SK-N-SH (cell line): ENCODE measurements around the gene SMIM1. TPM values are rescaled to one million over a fixed set of nuclear protein-coding genes. Genes with fewer than 3 reads are reported as not detected.

Experiments
- CTCF ChIA-PET: fragments of 300-600, 350-600 bp; formaldehyde crosslinking; extraction: SDS; loops from one replicate; lab custom pipeline; 2021; lab: Yijun Ruan, JAX
- POLR2A ChIA-PET: fragments of 350-600 bp; sonication (Branson Sonifier 250); formaldehyde crosslinking; extraction: SDS; loops from one replicate; lab custom pipeline; 2020; ENCODE audit warnings: antibody characterized with exemption, inconsistent platforms; lab: Yijun Ruan, JAX
- DNase-seq: peaks from one replicate; pipeline ENCODE4 v3.0.0; 2012
- H2AFZ ChIP-seq: fragments of 200-600 bp; sonication (generic); 2 replicates; pipeline ENCODE4 v1.8.1; 2016; ENCODE audit warnings: antibody characterized with exemption, mild to moderate bottlenecking, low read depth
- H3F3A ChIP-seq: fragments of 200-600 bp; sonication (generic); replicated peaks from 2 replicates; pipeline ENCODE3; 2016; ENCODE audit warnings: antibody characterized with exemption, mild to moderate bottlenecking; ENCODE audit not compliant: insufficient read depth
- H3K27ac ChIP-seq, 2 experiments: fragments of 200-500 bp in 1 of 2; fragments of 200-600 bp in 1 of 2; sonication (Bioruptor generic) in 1 of 2; sonication (generic), shearing (Covaris generic) in 1 of 2; 2 replicates each; pipeline versions ENCODE4 v1.5.1 to v1.6.1; 2014 to 2016; ENCODE audit warnings: low read depth in 2 of 2, inconsistent platforms in 1 of 2, low read length in 1 of 2, mild to moderate bottlenecking in 1 of 2, mixed read lengths in 1 of 2
- H3K27me3 ChIP-seq: fragments of 200-600 bp; sonication (generic), shearing (Covaris generic); 2 replicates; pipeline ENCODE4 v1.6.1; 2016; ENCODE audit warnings: mixed run types; ENCODE audit not compliant: insufficient read depth
- H3K36me3 ChIP-seq, 2 experiments: fragments of 200-500 bp in 1 of 2; fragments of 200-600 bp in 1 of 2; sonication (Bioruptor generic) in 1 of 2; sonication (generic) in 1 of 2; replicated peaks in 1 of 2; 2 replicates each; pipeline versions ENCODE3 to v1.5.1; 2014 to 2016; ENCODE audit warnings: low read length in 1 of 2, mild to moderate bottlenecking in 1 of 2; ENCODE audit not compliant: insufficient read depth in 2 of 2, control insufficient read depth in 1 of 2
- H3K4me1 ChIP-seq, 2 experiments: fragments of 200-500 bp in 1 of 2; fragments of 200-600 bp in 1 of 2; sonication (Bioruptor generic) in 1 of 2; sonication (generic), shearing (Covaris generic) in 1 of 2; 2 replicates each; pipeline versions ENCODE4 v1.5.1 to v1.6.1; 2014 to 2016; ENCODE audit warnings: low read depth in 1 of 2, low read length in 1 of 2, mixed run types in 1 of 2; ENCODE audit not compliant: insufficient read depth in 2 of 2, control insufficient read depth in 1 of 2
- H3K4me2 ChIP-seq: fragments of 200-600 bp; sonication (generic), shearing (Covaris generic); 2 replicates; pipeline ENCODE4 v1.6.1; 2017; ENCODE audit warnings: mixed run types
- H3K4me3 ChIP-seq, 2 experiments: fragments of 200-500 bp in 1 of 2; fragments of 200-600 bp in 1 of 2; sonication (Bioruptor generic) in 1 of 2; sonication (generic), shearing (Covaris generic) in 1 of 2; 2 replicates each; pipeline versions ENCODE4 v1.5.1 to v1.8.1; 2014 to 2016; ENCODE audit warnings: low read depth in 2 of 2, inconsistent platforms in 1 of 2, low read length in 1 of 2, mild to moderate bottlenecking in 1 of 2, mixed read lengths in 1 of 2, moderate library complexity in 1 of 2
- H3K79me2 ChIP-seq: fragments of 200-600 bp; sonication (generic); 2 replicates; pipeline ENCODE4 v1.8.1; 2017; ENCODE audit warnings: mild to moderate bottlenecking; ENCODE audit not compliant: insufficient read depth
- H3K9ac ChIP-seq: fragments of 200-600 bp; sonication (generic); 2 replicates; pipeline ENCODE4 v1.6.1; 2017; ENCODE audit warnings: mixed run types
- H3K9me2 ChIP-seq: fragments of 200-600 bp; sonication (generic); 2 replicates; pipeline ENCODE4 v1.6.1; 2017; ENCODE audit warnings: mixed run types
- H3K9me3 ChIP-seq: fragments of 200-600 bp; sonication (generic); 2 replicates; pipeline ENCODE4 v1.6.1; 2017; ENCODE audit warnings: mixed run types, mild to moderate bottlenecking, moderate library complexity
- H4K20me1 ChIP-seq: fragments of 200-600 bp; sonication (generic); 2 replicates; pipeline ENCODE4 v1.6.1; 2017; ENCODE audit warnings: mild to moderate bottlenecking, mixed run types; ENCODE audit not compliant: insufficient read depth
- EZH2phosphoT487 ChIP-seq: fragments of 200-600 bp; sonication (generic); IDR thresholded peaks from 2 replicates; pipeline ENCODE4 v1.6.1; 2017; ENCODE audit warnings: low read depth, mixed run types, mild to moderate bottlenecking, antibody characterized with exemption, moderate library complexity, borderline replicate concordance
- FOXJ3 ChIP-seq: sonication (generic); formaldehyde crosslinking; IDR thresholded peaks from 2 replicates; pipeline ENCODE4 v1.5.1; 2020; ENCODE audit warnings: mild to moderate bottlenecking, missing genetic modification reagents
- FOXM1 ChIP-seq: IDR thresholded peaks from 2 replicates; pipeline ENCODE4 v1.4.0; 2012; ENCODE audit warnings: low read depth, mild to moderate bottlenecking
- GABPA ChIP-seq: IDR thresholded peaks from 2 replicates; pipeline ENCODE4 v1.4.0; 2012; ENCODE audit warnings: low read depth, mild to moderate bottlenecking
- GATA2 ChIP-seq: sonication (generic); formaldehyde crosslinking; IDR thresholded peaks from 2 replicates; pipeline ENCODE4 v1.5.0; 2020; ENCODE audit warnings: mild to moderate bottlenecking, missing genetic modification reagents
- MEF2A ChIP-seq: IDR thresholded peaks from 2 replicates; pipeline ENCODE4 v1.4.0; 2012; ENCODE audit warnings: low read depth, borderline replicate concordance
- NFIC ChIP-seq: IDR thresholded peaks from 2 replicates; pipeline ENCODE4 v1.4.0; 2012; ENCODE audit warnings: borderline replicate concordance
- POLR2AphosphoS5 ChIP-seq: IDR thresholded peaks from 2 replicates; pipeline ENCODE4 v1.6.1; 2012; ENCODE audit warnings: low read depth, low read length
- RAD21 ChIP-seq: IDR thresholded peaks from 2 replicates; pipeline ENCODE4 v1.6.1; 2012; ENCODE audit warnings: mild to moderate bottlenecking, low read length
- RCOR1 ChIP-seq: fragments of 150-350 bp; IDR thresholded peaks from 2 replicates; pipeline ENCODE4 v1.6.1; 2017; ENCODE audit warnings: antibody characterized with exemption, low read length
- RFX5 ChIP-seq: IDR thresholded peaks from 2 replicates; pipeline ENCODE4 v1.6.1; 2012; ENCODE audit warnings: mild to moderate bottlenecking, improper control_type of control experiment, low read length
- RXRA ChIP-seq: IDR thresholded peaks from 2 replicates; pipeline ENCODE4 v1.4.0; 2012; ENCODE audit warnings: low read depth, mild to moderate bottlenecking, borderline replicate concordance
- SIN3A ChIP-seq: IDR thresholded peaks from 2 replicates; pipeline ENCODE4 v1.6.1; 2012; ENCODE audit warnings: low read depth, mild to moderate bottlenecking, low read length, moderate library complexity, borderline replicate concordance
- TCF12 ChIP-seq: IDR thresholded peaks from 2 replicates; pipeline ENCODE4 v1.4.0; 2012
- WGBS: methylation state at CpG from one replicate; pipeline ENCODE4 v1.1.6; 2017; ENCODE audit warnings: low lambda C conversion rate; 5-methylcytosine and 5-hydroxymethylcytosine counted together
- polyA plus RNA-seq, 3 experiments: library from polyadenylated mRNA; depleted of rRNA; stranded (reverse); fragments of >200 nt; gene quantifications; 2 replicates each; pipeline ENCODE4 v1.2.3, GENCODE V29; 2012
- TF ChIP-seq, protein P1 (sequence below): IDR thresholded peaks from 2 replicates; pipeline ENCODE4 v1.4.0; 2012; ENCODE audit warnings: low read depth, borderline replicate concordance
- TF ChIP-seq, protein P2 (sequence below): IDR thresholded peaks from 2 replicates; pipeline ENCODE4 v1.4.0; 2012; ENCODE audit warnings: low read depth
- TF ChIP-seq, protein P3 (sequence below): IDR thresholded peaks from 2 replicates; pipeline ENCODE4 v1.6.1; 2012; ENCODE audit warnings: mild to moderate bottlenecking, low read depth, low read length, moderate library complexity
- TF ChIP-seq, protein P4 (sequence below): IDR thresholded peaks from 2 replicates; pipeline ENCODE4; 2012
- TF ChIP-seq, protein P5 (sequence below): fragments of 150-350 bp; IDR thresholded peaks from 2 replicates; pipeline ENCODE4 v1.6.1; 2016; ENCODE audit warnings: mild to moderate bottlenecking, low read depth, low read length

SMIM1 gene
- polyA plus RNA-seq, 1 of the 3 experiments (the other 2 are of a cell fraction), result 6.1 TPM

DNA sequence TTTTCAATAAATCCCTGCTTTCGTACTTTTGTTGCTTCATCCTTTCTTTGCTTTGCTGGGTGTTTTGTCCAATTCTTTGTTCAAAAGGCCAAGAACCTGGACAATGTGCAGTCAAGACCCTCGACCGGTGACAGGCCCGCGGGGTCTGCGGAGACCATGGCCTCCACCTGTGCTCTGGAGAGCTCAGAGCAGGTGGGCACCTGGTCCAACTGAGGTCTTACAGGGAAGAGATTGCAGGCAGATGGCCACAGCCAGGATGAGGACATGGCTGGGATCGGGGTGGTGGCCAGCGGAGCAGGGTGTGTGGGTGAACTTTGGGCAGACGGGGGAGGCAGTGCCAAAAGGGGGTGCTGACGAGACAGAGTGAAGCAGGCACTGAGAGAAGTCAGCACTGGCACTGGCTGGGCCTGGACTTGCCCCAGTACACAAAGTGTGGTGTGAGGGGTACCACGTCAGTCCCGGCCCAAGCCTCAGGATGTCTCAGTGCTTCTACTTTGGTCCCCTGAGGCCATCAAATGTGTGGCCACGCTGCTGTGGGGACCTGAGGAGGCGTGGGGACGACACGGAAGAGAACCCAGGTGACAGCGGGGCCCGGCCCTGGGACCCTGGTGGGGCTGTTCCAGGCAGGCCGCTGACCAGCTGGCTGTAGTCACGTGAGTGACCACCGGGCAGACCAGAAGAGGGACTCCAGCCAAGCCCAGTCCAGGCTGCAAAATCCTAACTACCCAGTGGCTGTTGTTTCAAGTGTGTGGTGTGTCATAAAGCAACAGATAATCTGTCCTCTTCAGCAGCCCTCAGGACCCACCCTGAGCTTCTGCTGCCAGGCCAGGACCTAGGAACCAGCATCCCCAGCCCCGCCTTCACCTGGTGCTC is 30.7 kb upstream of the SMIM1 start (continued):
- TF ChIP-seq RAD21 (no peak), NFIC (no peak), POLR2AphosphoS5 (no peak), TCF12 (no peak), GABPA (no peak)
- TF ChIP-seq, protein P1, sequence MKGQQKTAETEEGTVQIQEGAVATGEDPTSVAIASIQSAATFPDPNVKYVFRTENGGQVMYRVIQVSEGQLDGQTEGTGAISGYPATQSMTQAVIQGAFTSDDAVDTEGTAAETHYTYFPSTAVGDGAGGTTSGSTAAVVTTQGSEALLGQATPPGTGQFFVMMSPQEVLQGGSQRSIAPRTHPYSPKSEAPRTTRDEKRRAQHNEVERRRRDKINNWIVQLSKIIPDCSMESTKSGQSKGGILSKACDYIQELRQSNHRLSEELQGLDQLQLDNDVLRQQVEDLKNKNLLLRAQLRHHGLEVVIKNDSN, result no peak
- TF ChIP-seq, protein P2, sequence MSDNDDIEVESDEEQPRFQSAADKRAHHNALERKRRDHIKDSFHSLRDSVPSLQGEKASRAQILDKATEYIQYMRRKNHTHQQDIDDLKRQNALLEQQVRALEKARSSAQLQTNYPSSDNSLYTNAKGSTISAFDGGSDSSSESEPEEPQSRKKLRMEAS, result no peak
- TF ChIP-seq, protein P3, sequence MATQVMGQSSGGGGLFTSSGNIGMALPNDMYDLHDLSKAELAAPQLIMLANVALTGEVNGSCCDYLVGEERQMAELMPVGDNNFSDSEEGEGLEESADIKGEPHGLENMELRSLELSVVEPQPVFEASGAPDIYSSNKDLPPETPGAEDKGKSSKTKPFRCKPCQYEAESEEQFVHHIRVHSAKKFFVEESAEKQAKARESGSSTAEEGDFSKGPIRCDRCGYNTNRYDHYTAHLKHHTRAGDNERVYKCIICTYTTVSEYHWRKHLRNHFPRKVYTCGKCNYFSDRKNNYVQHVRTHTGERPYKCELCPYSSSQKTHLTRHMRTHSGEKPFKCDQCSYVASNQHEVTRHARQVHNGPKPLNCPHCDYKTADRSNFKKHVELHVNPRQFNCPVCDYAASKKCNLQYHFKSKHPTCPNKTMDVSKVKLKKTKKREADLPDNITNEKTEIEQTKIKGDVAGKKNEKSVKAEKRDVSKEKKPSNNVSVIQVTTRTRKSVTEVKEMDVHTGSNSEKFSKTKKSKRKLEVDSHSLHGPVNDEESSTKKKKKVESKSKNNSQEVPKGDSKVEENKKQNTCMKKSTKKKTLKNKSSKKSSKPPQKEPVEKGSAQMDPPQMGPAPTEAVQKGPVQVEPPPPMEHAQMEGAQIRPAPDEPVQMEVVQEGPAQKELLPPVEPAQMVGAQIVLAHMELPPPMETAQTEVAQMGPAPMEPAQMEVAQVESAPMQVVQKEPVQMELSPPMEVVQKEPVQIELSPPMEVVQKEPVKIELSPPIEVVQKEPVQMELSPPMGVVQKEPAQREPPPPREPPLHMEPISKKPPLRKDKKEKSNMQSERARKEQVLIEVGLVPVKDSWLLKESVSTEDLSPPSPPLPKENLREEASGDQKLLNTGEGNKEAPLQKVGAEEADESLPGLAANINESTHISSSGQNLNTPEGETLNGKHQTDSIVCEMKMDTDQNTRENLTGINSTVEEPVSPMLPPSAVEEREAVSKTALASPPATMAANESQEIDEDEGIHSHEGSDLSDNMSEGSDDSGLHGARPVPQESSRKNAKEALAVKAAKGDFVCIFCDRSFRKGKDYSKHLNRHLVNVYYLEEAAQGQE, result no peak
- TF ChIP-seq, protein P4, sequence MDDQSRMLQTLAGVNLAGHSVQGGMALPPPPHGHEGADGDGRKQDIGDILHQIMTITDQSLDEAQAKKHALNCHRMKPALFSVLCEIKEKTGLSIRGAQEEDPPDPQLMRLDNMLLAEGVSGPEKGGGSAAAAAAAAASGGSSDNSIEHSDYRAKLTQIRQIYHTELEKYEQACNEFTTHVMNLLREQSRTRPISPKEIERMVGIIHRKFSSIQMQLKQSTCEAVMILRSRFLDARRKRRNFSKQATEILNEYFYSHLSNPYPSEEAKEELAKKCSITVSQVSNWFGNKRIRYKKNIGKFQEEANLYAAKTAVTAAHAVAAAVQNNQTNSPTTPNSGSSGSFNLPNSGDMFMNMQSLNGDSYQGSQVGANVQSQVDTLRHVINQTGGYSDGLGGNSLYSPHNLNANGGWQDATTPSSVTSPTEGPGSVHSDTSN, result no peak
- TF ChIP-seq, all 33 proteins: peak for 0

DNA sequence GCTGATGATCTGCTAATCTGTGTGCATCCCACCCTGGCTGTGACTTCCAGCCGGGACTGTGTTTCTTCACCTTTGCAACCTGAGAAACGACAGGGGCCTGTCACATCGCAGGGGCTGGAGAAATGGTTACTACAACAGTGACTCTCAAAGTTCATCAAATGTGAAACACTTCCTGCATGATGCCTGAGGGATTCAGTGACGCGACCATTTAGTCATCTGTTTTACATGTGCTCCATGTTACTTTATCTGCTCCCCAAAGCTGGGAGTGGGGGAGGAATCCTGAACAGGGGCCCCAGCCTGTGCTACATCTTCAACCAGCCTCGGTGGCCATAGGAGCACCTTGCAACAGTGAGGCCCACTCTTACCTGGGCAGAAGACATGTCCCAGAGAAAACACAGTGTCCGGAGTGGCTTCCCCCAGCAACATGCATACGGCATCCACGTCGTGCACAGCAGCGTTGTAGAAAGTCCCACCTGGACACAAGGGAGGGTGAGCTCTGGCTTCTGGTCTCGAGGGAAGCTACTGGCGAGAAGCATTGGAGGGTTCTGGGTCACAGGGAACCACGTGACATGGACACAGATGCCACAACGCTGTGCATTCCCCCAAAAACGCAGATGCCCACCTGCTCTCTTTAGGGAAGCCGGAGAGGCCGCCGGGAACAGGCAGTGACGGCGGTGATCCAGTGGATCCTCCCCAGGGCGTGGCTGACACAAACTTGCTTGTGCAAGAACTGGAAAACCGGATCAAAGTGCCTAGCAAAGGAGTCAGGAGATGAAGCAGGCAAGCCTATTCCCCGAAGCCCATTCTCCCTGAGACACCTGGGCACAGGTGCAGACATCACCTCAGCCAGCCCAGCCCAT is 29.9 kb upstream of the SMIM1 start:
- TF ChIP-seq FOXJ3 (no peak), POLR2AphosphoS5 (no peak), RCOR1 (no peak), GATA2 (CRISPR knock-in tag) (no peak), SIN3A (no peak), NFIC (no peak), TCF12 (no peak), RFX5 (no peak), RXRA (no peak), FOXM1 (no peak), MEF2A (no peak), EZH2phosphoT487 (no peak)
- TF ChIP-seq, protein P5, sequence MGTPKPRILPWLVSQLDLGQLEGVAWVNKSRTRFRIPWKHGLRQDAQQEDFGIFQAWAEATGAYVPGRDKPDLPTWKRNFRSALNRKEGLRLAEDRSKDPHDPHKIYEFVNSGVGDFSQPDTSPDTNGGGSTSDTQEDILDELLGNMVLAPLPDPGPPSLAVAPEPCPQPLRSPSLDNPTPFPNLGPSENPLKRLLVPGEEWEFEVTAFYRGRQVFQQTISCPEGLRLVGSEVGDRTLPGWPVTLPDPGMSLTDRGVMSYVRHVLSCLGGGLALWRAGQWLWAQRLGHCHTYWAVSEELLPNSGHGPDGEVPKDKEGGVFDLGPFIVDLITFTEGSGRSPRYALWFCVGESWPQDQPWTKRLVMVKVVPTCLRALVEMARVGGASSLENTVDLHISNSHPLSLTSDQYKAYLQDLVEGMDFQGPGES, result no peak
- TF ChIP-seq, protein P1, result no peak
- TF ChIP-seq, all 33 proteins: peak for 0
- 75% methylated on average over 11 of the region's 24 CpGs for WGBS
- CTCF ChIA-PET, result interaction anchor here (2.6 kb wide), 1 partner anchor 18 kb away, joined by 10 read pairs; no protein-coding TSS in a partner anchor
- Histone ChIP-seq H3K9me2 (no peaks in the 10 kb centered on the region), H3K79me2 (peaks cover 2% of the 10 kb centered on the region; the same call in 1 of the 2 replicates), H3K27me3 (no peaks in the 10 kb centered on the region), H3F3A (peaks cover 8% of the 10 kb centered on the region), H3K4me3 (no peak overlapping the region), H3K36me3 (peaks cover 7 to 37% of the 10 kb centered on the region in 2 experiments), H3K4me1 (peaks cover 0 to 27% of the 10 kb centered on the region in 2 experiments; a peak in 1 of 4 replicates), H3K27ac (no peak overlapping the region), H3K4me2 (no peak overlapping the region), H2AFZ (no peak overlapping the region), H3K9ac (no peak overlapping the region), H3K9me3 (no peaks in the 10 kb centered on the region), H4K20me1 (no peaks in the 10 kb centered on the region)
- POLR2A ChIA-PET, result no interaction called here
- DNase-seq, result no peak
